ENCODE data around the gene GLRA3. TPM values are rescaled to one million over a fixed set of nuclear protein-coding genes. Genes with fewer than 3 reads are reported as not detected.

Gene GLRA3
- total and polyA plus RNA-seq, 2 donors (not counting 1 experiment from before 2014, with no cell fraction given): not detected

GRCh38 chr4:174867903-174868302 is 38.9 kb upstream of the GLRA3 start:
- Histone ChIP-seq H3K4me2 (ENCODE audit: extremely low read depth, insufficient read depth, low read length) (no peak overlapping the region), H3K9ac (ENCODE audit: insufficient read depth, low read length) (no peak overlapping the region), H3K79me2 (ENCODE audit: control insufficient read depth, insufficient read depth, low read length) (no peaks in the 10 kb centered on the region), H3K27ac (ENCODE audit: insufficient read depth, low read length) (no peak overlapping the region), H3K36me3 (ENCODE audit: control insufficient read depth, insufficient read depth, low read length) (no peaks in the 10 kb centered on the region), H3K9me3 (ENCODE audit: control insufficient read depth, insufficient read depth, low read depth, low read length) (no peaks in the 10 kb centered on the region), H3K4me1 (ENCODE audit: control insufficient read depth, extremely low read depth, insufficient read depth, low read length) (no peaks in the 10 kb centered on the region), H3K27me3 (ENCODE audit: control insufficient read depth, insufficient read depth, low read length) (no peaks in the 10 kb centered on the region), H4K20me1 (ENCODE audit: control insufficient read depth, extremely low read depth, insufficient read depth, low read length) (no peaks in the 10 kb centered on the region), H2AFZ (ENCODE audit: low read length) (no peak overlapping the region), H3K4me3 (replicated peaks in 1 of 4; ENCODE audit: control extremely low read depth in 1 of 4, insufficient read depth in 1 of 4, low read depth in 3 of 4, low read length in 4 of 4) (no peak overlapping the region)
- no peak for TF ChIP-seq CTCF (conservative IDR thresholded peaks at IDR 0.05 in 1 of 2, IDR thresholded peaks at IDR 0.05 in 1 of 2; ENCODE audit: low read depth in 1 of 2, low read length in 2 of 2)
- TF ChIP-seq EZH2 (IDR thresholded peaks at IDR 0.05; ENCODE audit: low read length, missing control alignments): no peak
- no peak for DNase-seq (ENCODE audit: low read depth in 2 of 2)

- no peak overlapping the region for H3K4me3 ChIP-seq (replicated peaks in 1 of 4; ENCODE audit: control extremely low read depth in 1 of 4, insufficient read depth in 1 of 4, low read depth in 3 of 4, low read length in 4 of 4)
- H3K27me3 ChIP-seq (ENCODE audit: control insufficient read depth, insufficient read depth, low read length): no peaks in the 10 kb centered on the region
- H4K20me1 ChIP-seq (ENCODE audit: control insufficient read depth, extremely low read depth, insufficient read depth, low read length): no peaks in the 10 kb centered on the region
- no peak for TF ChIP-seq EZH2 (IDR thresholded peaks at IDR 0.05; ENCODE audit: low read length, missing control alignments)
- H3K36me3 ChIP-seq (ENCODE audit: control insufficient read depth, insufficient read depth, low read length): no peaks in the 10 kb centered on the region
- no peaks in the 10 kb centered on the region for H3K79me2 ChIP-seq (ENCODE audit: control insufficient read depth, insufficient read depth, low read length)
- H3K27ac ChIP-seq (ENCODE audit: insufficient read depth, low read length): no peak overlapping the region
- H3K4me2 ChIP-seq (ENCODE audit: extremely low read depth, insufficient read depth, low read length): no peak overlapping the region
- no peak overlapping the region for H2AFZ ChIP-seq (ENCODE audit: low read length)
- no peak overlapping the region for H3K9ac ChIP-seq (ENCODE audit: insufficient read depth, low read length)
- DNase-seq (ENCODE audit: low read depth in 2 of 2): peak in 1 of 2 donors; percentile 1
- H3K9me3 ChIP-seq (ENCODE audit: control insufficient read depth, insufficient read depth, low read depth, low read length): no peaks in the 10 kb centered on the region
- H3K4me1 ChIP-seq (ENCODE audit: control insufficient read depth, extremely low read depth, insufficient read depth, low read length): no peaks in the 10 kb centered on the region
These were observed 36.5 kb upstream of the GLRA3 start for GRCh38 chr4:174865418-174865985.

- Histone ChIP-seq H3K4me3 (replicated peaks in 1 of 4; ENCODE audit: control extremely low read depth in 1 of 4, insufficient read depth in 1 of 4, low read depth in 3 of 4, low read length in 4 of 4) (no peak overlapping the region), H2AFZ (ENCODE audit: low read length) (no peak overlapping the region), H3K27me3 (ENCODE audit: control insufficient read depth, insufficient read depth, low read length) (no peaks in the 10 kb centered on the region), H3K4me1 (ENCODE audit: control insufficient read depth, extremely low read depth, insufficient read depth, low read length) (no peaks in the 10 kb centered on the region), H3K9me3 (ENCODE audit: control insufficient read depth, insufficient read depth, low read depth, low read length) (no peaks in the 10 kb centered on the region), H3K36me3 (ENCODE audit: control insufficient read depth, insufficient read depth, low read length) (no peaks in the 10 kb centered on the region), H3K9ac (ENCODE audit: insufficient read depth, low read length) (no peak overlapping the region), H3K4me2 (ENCODE audit: extremely low read depth, insufficient read depth, low read length) (no peak overlapping the region), H3K79me2 (ENCODE audit: control insufficient read depth, insufficient read depth, low read length) (no peaks in the 10 kb centered on the region), H3K27ac (ENCODE audit: insufficient read depth, low read length) (no peak overlapping the region), H4K20me1 (ENCODE audit: control insufficient read depth, extremely low read depth, insufficient read depth, low read length) (no peaks in the 10 kb centered on the region)
- TF ChIP-seq CTCF (conservative IDR thresholded peaks at IDR 0.05 in 1 of 2, IDR thresholded peaks at IDR 0.05 in 1 of 2; ENCODE audit: low read depth in 1 of 2, low read length in 2 of 2) (no peak), EZH2 (IDR thresholded peaks at IDR 0.05; ENCODE audit: low read length, missing control alignments) (no peak)
- no peak for DNase-seq (ENCODE audit: low read depth in 2 of 2)
These were observed 35.0 kb upstream of the GLRA3 start for GRCh38 chr4:174864031-174864430.
